Suprapubic skin (tissue), 4 donors: ENCODE results near the gene TMEM212. TPM values are rescaled to one million over a fixed set of nuclear protein-coding genes. Genes with fewer than 3 reads are reported as not detected.

ENCODE experiments used
- DNase-seq, 2 donors: peaks; one replicate each; pipeline ENCODE4 v3.0.0-alpha.2; 2019; ENCODE audit warnings: low spot score in 2 of 2
- H3K27ac ChIP-seq: fragments of 200-600 bp; sonication (generic); one replicate; pipeline ENCODE4 v1.5.1; 2019
- H3K27me3 ChIP-seq: fragments of 200-600 bp; sonication (generic); one replicate; pipeline ENCODE4 v1.5.1; 2019
- H3K36me3 ChIP-seq: fragments of 200-600 bp; sonication (generic); one replicate; pipeline ENCODE4 v1.5.1; 2019
- H3K4me1 ChIP-seq: fragments of 200-600 bp; sonication (generic); one replicate; pipeline ENCODE4 v1.5.1; 2019
- H3K4me3 ChIP-seq: fragments of 200-600 bp; sonication (generic); one replicate; pipeline ENCODE4 v1.5.1; 2019; ENCODE audit warnings: mild to moderate bottlenecking
- H3K9me3 ChIP-seq: fragments of 200-600 bp; sonication (generic); one replicate; pipeline ENCODE4 v1.5.1; 2019
- EP300 ChIP-seq: sonication (generic); formaldehyde crosslinking; IDR thresholded peaks from one replicate; pipeline ENCODE4 v1.6.1; 2017; ENCODE audit warnings: antibody characterized with exemption
- POLR2A ChIP-seq, 2 donors: fragments of 450-650 bp; IDR thresholded peaks; one replicate each; pipeline ENCODE4 v1.6.1; 2017; ENCODE audit warnings: antibody characterized with exemption in 2 of 2, mild to moderate bottlenecking in 2 of 2, moderate library complexity in 2 of 2
- POLR2AphosphoS5 ChIP-seq, 3 donors: sonication (generic); formaldehyde crosslinking; IDR thresholded peaks; one replicate each; pipeline ENCODE4 v1.6.1; 2017; ENCODE audit warnings: antibody characterized with exemption in 3 of 3
- WGBS: methylation state at CpG from one replicate; pipeline ENCODE4 v1.1.5; 2018; 5-methylcytosine and 5-hydroxymethylcytosine counted together
- total RNA-seq, 4 donors: library from RNA; depleted of rRNA; stranded (reverse); fragments of >200 nt; gene quantifications; one replicate each; pipeline ENCODE4 v1.1.0, GENCODE V29; 2016
- TF ChIP-seq, protein P1 (sequence below), 2 donors: fragments of 200-600 bp in 1 of 2; fragments of 450-650 bp in 1 of 2; sonication (generic) in 1 of 2; IDR thresholded peaks; one replicate each; pipeline ENCODE4 v1.5.1; 2016 to 2019; ENCODE audit warnings: antibody characterized with exemption in 2 of 2, mild to moderate bottlenecking in 1 of 2, moderate library complexity in 1 of 2

TMEM212 gene
- total RNA-seq, 4 donors from 2014 or later = not detected

- TF ChIP-seq POLR2A (IDR thresholded peaks at IDR 0.05) (peak in 1 of 2 donors; percentile 5), EP300 (no peak), POLR2AphosphoS5 (IDR thresholded peaks at IDR 0.05) (peak in 1 of 3 donors; percentile 6)
- H3K4me1 ChIP-seq = peaks cover 52% of the 10 kb centered on the region
- 11% methylated on average over 22 of the region's 22 CpGs for WGBS
These were observed 32.4 kb upstream of the TMEM212 start for GRCh38 chr3:171810629-171811294.

GRCh38 chr3:171811295-171811912, 31.7 kb upstream of the TMEM212 start:
- no peak for DNase-seq
- peaks cover 46% of the 10 kb centered on the region for H3K4me1 ChIP-seq
- WGBS = 24% methylated on average over 4 of the region's 4 CpGs
- no peaks in the 10 kb centered on the region for H3K9me3 ChIP-seq
- TF ChIP-seq, protein P1, sequence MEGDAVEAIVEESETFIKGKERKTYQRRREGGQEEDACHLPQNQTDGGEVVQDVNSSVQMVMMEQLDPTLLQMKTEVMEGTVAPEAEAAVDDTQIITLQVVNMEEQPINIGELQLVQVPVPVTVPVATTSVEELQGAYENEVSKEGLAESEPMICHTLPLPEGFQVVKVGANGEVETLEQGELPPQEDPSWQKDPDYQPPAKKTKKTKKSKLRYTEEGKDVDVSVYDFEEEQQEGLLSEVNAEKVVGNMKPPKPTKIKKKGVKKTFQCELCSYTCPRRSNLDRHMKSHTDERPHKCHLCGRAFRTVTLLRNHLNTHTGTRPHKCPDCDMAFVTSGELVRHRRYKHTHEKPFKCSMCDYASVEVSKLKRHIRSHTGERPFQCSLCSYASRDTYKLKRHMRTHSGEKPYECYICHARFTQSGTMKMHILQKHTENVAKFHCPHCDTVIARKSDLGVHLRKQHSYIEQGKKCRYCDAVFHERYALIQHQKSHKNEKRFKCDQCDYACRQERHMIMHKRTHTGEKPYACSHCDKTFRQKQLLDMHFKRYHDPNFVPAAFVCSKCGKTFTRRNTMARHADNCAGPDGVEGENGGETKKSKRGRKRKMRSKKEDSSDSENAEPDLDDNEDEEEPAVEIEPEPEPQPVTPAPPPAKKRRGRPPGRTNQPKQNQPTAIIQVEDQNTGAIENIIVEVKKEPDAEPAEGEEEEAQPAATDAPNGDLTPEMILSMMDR (IDR thresholded peaks at IDR 0.05) = no peak
- TF ChIP-seq POLR2AphosphoS5 (IDR thresholded peaks at IDR 0.05) (peak; percentile 66 to 88 (median 78)), EP300 (no peak)
- H3K36me3 ChIP-seq = no peaks in the 10 kb centered on the region
- H3K27ac ChIP-seq = peak overlapping the region; percentile 90
- H3K27me3 ChIP-seq = no peaks in the 10 kb centered on the region
- peak overlapping the region; percentile 83 for H3K4me3 ChIP-seq

More at GRCh38 chr3:171810629-171811294, 32.4 kb upstream of the TMEM212 start:
- Histone ChIP-seq H3K36me3 (no peaks in the 10 kb centered on the region), H3K4me3 (peak overlapping the region; percentile 83), H3K9me3 (no peaks in the 10 kb centered on the region), H3K27ac (peak overlapping the region; percentile 90), H3K27me3 (no peaks in the 10 kb centered on the region)
- DNase-seq = no peak

- Histone ChIP-seq H3K4me3 (no peak overlapping the region), H3K27me3 (no peaks in the 10 kb centered on the region), H3K27ac (peak overlapping the region; percentile 90), H3K9me3 (no peaks in the 10 kb centered on the region), H3K4me1 (peaks cover 40% of the 10 kb centered on the region), H3K36me3 (no peaks in the 10 kb centered on the region)
- DNase-seq = no peak
- TF ChIP-seq POLR2AphosphoS5 (IDR thresholded peaks at IDR 0.05) (peak in 1 of 3 donors; percentile 48), POLR2A (IDR thresholded peaks at IDR 0.05) (no peak)
- WGBS = 36% methylated on average over 9 of the region's 9 CpGs
These were observed 31.2 kb upstream of the TMEM212 start for GRCh38 chr3:171811913-171812335.

- Histone ChIP-seq H3K9me3 (no peaks in the 10 kb centered on the region), H3K36me3 (no peaks in the 10 kb centered on the region), H3K4me3 (no peak overlapping the region), H3K27ac (no peak overlapping the region), H3K4me1 (peaks cover 36% of the 10 kb centered on the region), H3K27me3 (no peaks in the 10 kb centered on the region)
- TF ChIP-seq POLR2AphosphoS5 (IDR thresholded peaks at IDR 0.05) = no peak
- TF ChIP-seq EP300 = no peak
- TF ChIP-seq POLR2A (IDR thresholded peaks at IDR 0.05) = no peak
- TF ChIP-seq, protein P1 (IDR thresholded peaks at IDR 0.05) = no peak
- WGBS = 80% methylated on average over 2 of the region's 2 CpGs
- DNase-seq = no peak
These were observed 30.3 kb upstream of the TMEM212 start for GRCh38 chr3:171812811-171813210.

GRCh38 chr3:171813278-171813896, 29.8 kb upstream of the TMEM212 start:
- 96% methylated on average over 3 of the region's 3 CpGs for WGBS
- Histone ChIP-seq H3K27me3 (no peaks in the 10 kb centered on the region), H3K27ac (no peak overlapping the region)

More at GRCh38 chr3:171813278-171813896, 29.8 kb upstream of the TMEM212 start:
- Histone ChIP-seq H3K36me3 (no peaks in the 10 kb centered on the region), H3K4me3 (no peak overlapping the region), H3K9me3 (no peaks in the 10 kb centered on the region), H3K4me1 (peaks cover 36% of the 10 kb centered on the region)
- TF ChIP-seq, protein P1 (IDR thresholded peaks at IDR 0.05) = no peak
- TF ChIP-seq EP300 = no peak
- no peak for TF ChIP-seq POLR2A (IDR thresholded peaks at IDR 0.05)
- DNase-seq = no peak
